ENCODE data around the gene BBOX1. TPM values are rescaled to one million over a fixed set of nuclear protein-coding genes. Genes with fewer than 3 reads are reported as not detected.
"Not testable (repeated sequence)": the region's sequence is repeated elsewhere in the genome, so short reads cannot be mapped to it uniquely, and the experiment has no call there.

The BBOX1 gene
- total RNA-seq, 4 donors from 2014 or later = 28.6 to 51.0 (median 44.7) TPM

GRCh38 chr11:27124514-27125264, 84.1 kb downstream of the BBOX1 start:
- H3K36me3 ChIP-seq = no peaks in the 10 kb centered on the region
- H3K4me1 ChIP-seq = no peaks in the 10 kb centered on the region
- no peaks in the 10 kb centered on the region for H3K9me3 ChIP-seq
- no peak overlapping the region for H3K4me3 ChIP-seq
- 89% methylated on average over 7 of the region's 7 CpGs for WGBS
- TF ChIP-seq POLR2A (IDR thresholded peaks at IDR 0.05) = no peak
- TF ChIP-seq EP300 (IDR thresholded peaks at IDR 0.05) = no peak
- TF ChIP-seq CTCF (IDR thresholded peaks at IDR 0.05) = no peak
- TF ChIP-seq POLR2AphosphoS5 (IDR thresholded peaks at IDR 0.05) = no peak
- DNase-seq (ENCODE audit: low spot score in 2 of 2) = no peak
- no peaks in the 10 kb centered on the region for H3K27me3 ChIP-seq
- no peak overlapping the region for H3K27ac ChIP-seq

- H3K9me3 ChIP-seq = no peaks in the 10 kb centered on the region
- no peaks in the 10 kb centered on the region for H3K4me1 ChIP-seq
- no peak for DNase-seq (ENCODE audit: low spot score in 2 of 2)
- no peak overlapping the region for H3K27ac ChIP-seq
- no peaks in the 10 kb centered on the region for H3K36me3 ChIP-seq
- no peaks in the 10 kb centered on the region for H3K27me3 ChIP-seq
- TF ChIP-seq POLR2AphosphoS5 (IDR thresholded peaks at IDR 0.05) = no peak
- no peak overlapping the region for H3K4me3 ChIP-seq
These were observed 89.1 kb downstream of the BBOX1 start for GRCh38 chr11:27129686-27130085.

- H3K9me3 ChIP-seq = no peaks in the 10 kb centered on the region
- H3K27ac ChIP-seq = no peak overlapping the region
- H3K4me3 ChIP-seq = no peak overlapping the region
- no peaks in the 10 kb centered on the region for H3K4me1 ChIP-seq
- no peak for DNase-seq (ENCODE audit: low spot score in 2 of 2)
- TF ChIP-seq POLR2AphosphoS5 (IDR thresholded peaks at IDR 0.05) (no peak), CTCF (IDR thresholded peaks at IDR 0.05) (no peak), EP300 (IDR thresholded peaks at IDR 0.05) (no peak), POLR2A (IDR thresholded peaks at IDR 0.05) (no peak)
- no peaks in the 10 kb centered on the region for H3K27me3 ChIP-seq
- H3K36me3 ChIP-seq = no peaks in the 10 kb centered on the region
These were observed 90.2 kb downstream of the BBOX1 start for GRCh38 chr11:27130806-27131205.

- not testable (repeated sequence) for H3K9me3 ChIP-seq; DNase-seq (ENCODE audit: low spot score in 2 of 2); H3K27ac ChIP-seq; H3K27me3 ChIP-seq; H3K4me3 ChIP-seq; H3K36me3 ChIP-seq; H3K4me1 ChIP-seq
- WGBS = 69% methylated on average over 8 of the region's 8 CpGs
These were observed 95.3 kb downstream of the BBOX1 start for GRCh38 chr11:27135924-27136329.

GRCh38 chr11:27138716-27139115, 98.1 kb downstream of the BBOX1 start:
- H3K4me1 ChIP-seq = no peaks in the 10 kb centered on the region
- H3K27me3 ChIP-seq = no peaks in the 10 kb centered on the region
- no peaks in the 10 kb centered on the region for H3K9me3 ChIP-seq
- H3K4me3 ChIP-seq = no peak overlapping the region
- no peaks in the 10 kb centered on the region for H3K36me3 ChIP-seq
- no peak overlapping the region for H3K27ac ChIP-seq
- TF ChIP-seq EP300 (IDR thresholded peaks at IDR 0.05) = no peak
- TF ChIP-seq POLR2A (IDR thresholded peaks at IDR 0.05) = no peak
- TF ChIP-seq CTCF (IDR thresholded peaks at IDR 0.05) = no peak
- no peak for TF ChIP-seq POLR2AphosphoS5 (IDR thresholded peaks at IDR 0.05)
- no peak for DNase-seq (ENCODE audit: low spot score in 2 of 2)

GRCh38 chr11:27139742-27140367, 99.2 kb downstream of the BBOX1 start:
- DNase-seq (ENCODE audit: low spot score in 2 of 2) = no peak
- no peak for TF ChIP-seq POLR2AphosphoS5 (IDR thresholded peaks at IDR 0.05)
- TF ChIP-seq POLR2A (IDR thresholded peaks at IDR 0.05) = no peak
- no peak for TF ChIP-seq CTCF (IDR thresholded peaks at IDR 0.05)
- TF ChIP-seq EP300 (IDR thresholded peaks at IDR 0.05) = no peak
- Histone ChIP-seq H3K27ac (no peak overlapping the region), H3K9me3 (no peaks in the 10 kb centered on the region), H3K36me3 (no peaks in the 10 kb centered on the region), H3K4me1 (no peaks in the 10 kb centered on the region), H3K27me3 (no peaks in the 10 kb centered on the region), H3K4me3 (no peak overlapping the region)

Measured in suprapubic skin (tissue), 4 donors.